Measurements from ENCODE around the gene APBA1. TPM values are rescaled to one million over a fixed set of nuclear protein-coding genes. Genes with fewer than 3 reads are reported as not detected.

APBA1 gene
- polyA plus RNA-seq, 1 experiment = 4.6 TPM

DNA sequence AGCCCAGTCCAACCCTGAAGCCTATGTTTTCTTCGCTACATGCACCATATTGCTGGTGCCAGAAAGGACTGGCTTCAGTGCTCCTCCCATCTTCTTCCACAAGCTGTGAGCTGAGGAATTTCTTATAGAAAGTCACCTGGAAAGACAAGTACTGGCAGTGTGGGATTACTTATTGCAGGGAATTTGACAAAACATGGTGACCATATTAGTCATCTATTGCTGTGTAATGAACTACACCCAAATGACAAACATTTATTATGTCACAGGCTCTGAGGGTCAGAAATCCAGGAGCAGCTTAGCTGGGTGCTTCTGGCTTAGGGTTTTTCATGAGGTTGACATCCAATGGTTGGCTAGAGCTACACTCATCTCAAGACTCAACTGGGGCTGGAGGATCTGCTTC lies 271.7 kb downstream of the APBA1 start:
- TF ChIP-seq, protein P1, sequence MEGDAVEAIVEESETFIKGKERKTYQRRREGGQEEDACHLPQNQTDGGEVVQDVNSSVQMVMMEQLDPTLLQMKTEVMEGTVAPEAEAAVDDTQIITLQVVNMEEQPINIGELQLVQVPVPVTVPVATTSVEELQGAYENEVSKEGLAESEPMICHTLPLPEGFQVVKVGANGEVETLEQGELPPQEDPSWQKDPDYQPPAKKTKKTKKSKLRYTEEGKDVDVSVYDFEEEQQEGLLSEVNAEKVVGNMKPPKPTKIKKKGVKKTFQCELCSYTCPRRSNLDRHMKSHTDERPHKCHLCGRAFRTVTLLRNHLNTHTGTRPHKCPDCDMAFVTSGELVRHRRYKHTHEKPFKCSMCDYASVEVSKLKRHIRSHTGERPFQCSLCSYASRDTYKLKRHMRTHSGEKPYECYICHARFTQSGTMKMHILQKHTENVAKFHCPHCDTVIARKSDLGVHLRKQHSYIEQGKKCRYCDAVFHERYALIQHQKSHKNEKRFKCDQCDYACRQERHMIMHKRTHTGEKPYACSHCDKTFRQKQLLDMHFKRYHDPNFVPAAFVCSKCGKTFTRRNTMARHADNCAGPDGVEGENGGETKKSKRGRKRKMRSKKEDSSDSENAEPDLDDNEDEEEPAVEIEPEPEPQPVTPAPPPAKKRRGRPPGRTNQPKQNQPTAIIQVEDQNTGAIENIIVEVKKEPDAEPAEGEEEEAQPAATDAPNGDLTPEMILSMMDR (IDR thresholded peaks at IDR 0.05; ENCODE audit: insufficient read depth, low read depth, low read length) = no peak
- ChIA-PET CTCF (no interaction called here), POLR2A (no interaction called here)
- Histone ChIP-seq H3K4me3 (ENCODE audit: low read depth, low read length) (no peak overlapping the region), H3K36me3 (ENCODE audit: control insufficient read depth, insufficient read depth, low read length) (no peaks in the 10 kb centered on the region), H3K27me3 (ENCODE audit: control insufficient read depth, insufficient read depth, low read length) (no peaks in the 10 kb centered on the region; the same call in 1 of the 2 replicates)
- DNase-seq (ENCODE audit: low read depth) = no peak

GRCh38 chr9:69397384-69398214 lies 274.6 kb downstream of the APBA1 start:
- POLR2A ChIA-PET = no interaction called here
- TF ChIP-seq, protein P1 (IDR thresholded peaks at IDR 0.05; ENCODE audit: insufficient read depth, low read depth, low read length) = no peak
- Histone ChIP-seq H3K4me3 (ENCODE audit: low read depth, low read length) (no peak overlapping the region), H3K27me3 (ENCODE audit: control insufficient read depth, insufficient read depth, low read length) (no peaks in the 10 kb centered on the region; the same call in none of the 2 replicates), H3K36me3 (ENCODE audit: control insufficient read depth, insufficient read depth, low read length) (no peaks in the 10 kb centered on the region)
- DNase-seq (ENCODE audit: low read depth) = no peak
- CTCF ChIA-PET = interaction anchor here (0.5 kb wide), 1 partner anchor 51 kb away, joined by 3 read pairs; no protein-coding TSS in a partner anchor

- Histone ChIP-seq H3K27me3 (ENCODE audit: control insufficient read depth, insufficient read depth, low read length) (peaks cover 1% of the 10 kb centered on the region), H3K4me3 (ENCODE audit: low read depth, low read length) (no peak overlapping the region), H3K36me3 (ENCODE audit: control insufficient read depth, insufficient read depth, low read length) (no peaks in the 10 kb centered on the region)
- ChIA-PET POLR2A (no interaction called here), CTCF (no interaction called here)
- TF ChIP-seq, protein P1 (IDR thresholded peaks at IDR 0.05; ENCODE audit: insufficient read depth, low read depth, low read length) = no peak
- no peak for DNase-seq (ENCODE audit: low read depth)
Measured at GRCh38 chr9:69396759-69397158, 275.4 kb downstream of the APBA1 start.

DNA sequence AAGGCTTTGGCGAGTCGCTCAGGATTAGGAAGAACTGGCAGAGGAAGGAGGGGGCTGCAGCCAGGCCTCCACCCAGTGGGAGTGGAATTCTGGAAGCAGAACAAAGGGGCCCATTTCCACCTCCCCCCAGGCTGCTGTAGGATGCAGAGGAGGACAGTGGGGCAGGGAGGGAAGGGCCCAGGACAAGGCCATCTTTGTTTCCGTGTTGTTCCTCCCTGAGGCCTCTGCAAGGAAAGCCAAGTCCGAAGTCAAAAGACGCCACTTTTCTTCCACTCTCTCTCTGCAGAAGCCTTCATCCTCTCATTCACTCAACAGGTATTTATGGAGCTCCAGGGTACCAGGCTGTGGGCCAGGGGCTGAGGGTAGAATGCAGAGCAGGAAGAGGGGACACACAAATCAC lies 276.5 kb downstream of the APBA1 start:
- ChIA-PET POLR2A (no interaction called here), CTCF (no interaction called here)
- no peak for DNase-seq (ENCODE audit: low read depth)
- TF ChIP-seq, protein P1 (IDR thresholded peaks at IDR 0.05; ENCODE audit: insufficient read depth, low read depth, low read length) = no peak
- H3K27me3 ChIP-seq (ENCODE audit: control insufficient read depth, insufficient read depth, low read length) = peaks cover 2% of the 10 kb centered on the region
- no peaks in the 10 kb centered on the region for H3K36me3 ChIP-seq (ENCODE audit: control insufficient read depth, insufficient read depth, low read length)
- no peak overlapping the region for H3K4me3 ChIP-seq (ENCODE audit: low read depth, low read length)

DNA sequence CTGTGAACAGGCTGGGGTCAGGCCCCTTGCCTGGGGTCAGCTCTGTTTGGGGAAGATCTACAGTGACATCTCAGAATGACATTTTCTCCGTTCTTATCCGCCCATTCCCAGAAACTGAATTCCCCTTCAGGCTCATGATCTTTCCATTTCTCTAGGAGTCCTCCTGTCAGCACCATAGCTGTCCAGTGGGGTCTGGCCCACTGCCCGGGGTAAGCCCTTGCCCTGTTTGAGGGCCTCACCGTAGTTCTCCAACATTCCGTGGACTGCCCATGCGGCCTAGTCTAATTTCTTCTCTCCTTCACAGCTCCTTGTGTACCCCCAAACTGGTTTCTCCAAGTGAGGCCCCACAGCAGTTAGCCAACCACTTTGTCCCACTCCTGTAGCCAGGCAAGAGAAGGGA lies 278.7 kb downstream of the APBA1 start:
- Histone ChIP-seq H3K27me3 (ENCODE audit: control insufficient read depth, insufficient read depth, low read length) (peaks cover 2% of the 10 kb centered on the region; the same call in 1 of the 2 replicates), H3K36me3 (ENCODE audit: control insufficient read depth, insufficient read depth, low read length) (no peaks in the 10 kb centered on the region), H3K4me3 (ENCODE audit: low read depth, low read length) (no peak overlapping the region)
- CTCF ChIA-PET = no interaction called here
- DNase-seq (ENCODE audit: low read depth) = no peak
- TF ChIP-seq, protein P1 (IDR thresholded peaks at IDR 0.05; ENCODE audit: insufficient read depth, low read depth, low read length) = no peak
- POLR2A ChIA-PET = no interaction called here

Measured in BJ (cell line).